Measurements from ENCODE around the gene SFT2D1.

The SFT2D1 gene

DNA sequence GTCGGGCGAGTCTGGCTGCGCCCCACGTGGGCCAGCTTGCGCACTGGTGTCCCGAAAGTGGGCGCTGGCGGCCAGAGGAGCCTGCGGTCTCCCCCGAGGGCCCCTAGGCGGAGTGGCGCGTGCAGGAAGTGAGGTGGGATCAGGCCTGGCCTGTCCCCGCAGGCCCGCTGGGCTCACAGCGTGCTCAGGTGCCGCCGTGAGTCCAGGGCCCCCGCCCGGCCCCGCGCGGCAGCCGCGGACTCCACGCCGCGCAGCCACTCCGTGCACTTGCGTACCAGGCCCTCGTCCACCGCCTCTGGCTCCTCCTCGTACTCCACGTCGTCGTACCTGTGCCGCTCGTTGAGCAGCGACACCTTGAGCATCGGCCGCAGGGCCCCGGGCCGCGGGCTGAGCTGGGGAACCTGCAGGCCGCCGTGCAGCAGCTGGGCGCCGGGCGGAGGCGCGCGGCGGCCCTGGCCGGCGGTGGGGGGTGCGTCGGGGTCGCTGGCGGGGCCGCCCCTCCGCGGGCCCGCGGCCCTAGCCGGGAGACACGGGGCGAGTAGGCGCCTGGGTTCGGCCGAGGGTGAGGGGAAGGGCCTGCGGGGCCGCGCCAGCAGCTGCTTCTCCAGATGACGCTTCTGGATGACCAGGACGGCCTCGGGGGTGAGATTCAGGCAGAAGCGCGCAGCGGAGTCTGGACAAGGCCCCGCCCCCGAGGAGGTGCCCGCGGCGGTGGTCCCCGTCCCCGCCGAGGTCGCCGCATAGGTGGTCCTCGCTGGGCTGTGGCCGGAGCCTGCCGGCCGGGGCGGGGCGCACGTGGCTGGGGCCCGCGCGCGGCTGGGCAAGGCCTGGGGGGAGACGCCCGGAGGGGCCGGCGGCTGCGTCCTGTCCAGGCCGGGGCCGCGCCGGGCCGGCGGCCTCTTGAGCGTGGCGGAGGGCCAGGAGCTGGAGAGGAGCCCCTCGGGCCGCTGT, 35.0 kb downstream of the SFT2D1 start:
- DNase-seq (ENCODE audit: low read depth, low spot score) = no peak
- WGBS (ENCODE audit: insufficient coverage, insufficient read length) = no CpG with 5 or more reads among the region's 115 CpGs
- no peak overlapping the region for H3K27ac ChIP-seq (ENCODE audit: low read length)
- no peaks in the 10 kb centered on the region for H3K9me3 ChIP-seq (ENCODE audit: control insufficient read depth, insufficient read depth, low read length)
- H3K27me3 ChIP-seq (ENCODE audit: control insufficient read depth, insufficient read depth, low read length) = peaks cover 20% of the 10 kb centered on the region
- H3K4me3 ChIP-seq (ENCODE audit: low read length) = peak overlapping the region; percentile 29; the same call in 1 of the 2 replicates
- H3K4me1 ChIP-seq (ENCODE audit: control insufficient read depth, insufficient read depth, low read length) = no peaks in the 10 kb centered on the region; the same call in 1 of the 2 replicates
- H3K36me3 ChIP-seq (ENCODE audit: control insufficient read depth, insufficient read depth, low read length) = no peaks in the 10 kb centered on the region

DNA sequence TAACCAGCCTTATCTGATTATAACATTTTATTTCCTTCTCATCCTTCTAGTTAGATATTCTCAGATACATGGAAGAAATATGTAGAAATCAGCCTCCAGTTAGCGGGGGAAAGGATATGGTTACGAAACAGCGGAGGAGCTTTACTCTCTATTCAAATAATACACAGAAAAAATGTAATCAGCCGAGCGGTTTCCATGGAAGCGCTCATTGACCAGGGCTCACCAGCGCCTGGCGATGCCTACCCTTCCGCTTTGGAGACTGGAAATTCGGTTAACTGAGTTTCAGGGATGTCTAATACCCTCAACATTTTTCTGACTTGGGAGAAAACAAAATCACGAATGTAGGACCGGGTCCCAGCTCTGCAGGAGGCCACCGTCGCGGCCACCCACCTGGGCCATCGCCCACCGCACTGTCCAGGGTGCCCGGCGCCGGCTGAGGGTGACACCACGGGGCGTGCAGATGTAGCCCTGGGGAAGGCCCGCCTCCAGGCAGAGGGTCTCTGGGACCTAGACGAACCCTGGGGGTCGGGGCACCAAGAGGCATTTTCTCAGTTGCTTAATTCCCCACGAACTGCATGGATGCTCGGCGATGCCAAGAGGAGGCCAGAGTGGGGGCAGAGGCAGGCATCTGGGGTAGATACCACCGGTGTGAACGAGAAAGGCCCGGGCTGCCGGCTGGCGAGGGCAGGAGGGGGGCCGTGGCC, 35.8 kb downstream of the SFT2D1 start:
- no peak for DNase-seq (ENCODE audit: low read depth, low spot score)
- no CpG with 5 or more reads among the region's 34 CpGs for WGBS (ENCODE audit: insufficient coverage, insufficient read length)
- Histone ChIP-seq H3K4me3 (ENCODE audit: low read length) (no peak overlapping the region; the same call in 1 of the 2 replicates), H3K4me1 (ENCODE audit: control insufficient read depth, insufficient read depth, low read length) (no peaks in the 10 kb centered on the region; the same call in 1 of the 2 replicates), H3K27ac (ENCODE audit: low read length) (no peak overlapping the region), H3K36me3 (ENCODE audit: control insufficient read depth, insufficient read depth, low read length) (no peaks in the 10 kb centered on the region), H3K27me3 (ENCODE audit: control insufficient read depth, insufficient read depth, low read length) (peaks cover 20% of the 10 kb centered on the region), H3K9me3 (ENCODE audit: control insufficient read depth, insufficient read depth, low read length) (no peaks in the 10 kb centered on the region)

DNA sequence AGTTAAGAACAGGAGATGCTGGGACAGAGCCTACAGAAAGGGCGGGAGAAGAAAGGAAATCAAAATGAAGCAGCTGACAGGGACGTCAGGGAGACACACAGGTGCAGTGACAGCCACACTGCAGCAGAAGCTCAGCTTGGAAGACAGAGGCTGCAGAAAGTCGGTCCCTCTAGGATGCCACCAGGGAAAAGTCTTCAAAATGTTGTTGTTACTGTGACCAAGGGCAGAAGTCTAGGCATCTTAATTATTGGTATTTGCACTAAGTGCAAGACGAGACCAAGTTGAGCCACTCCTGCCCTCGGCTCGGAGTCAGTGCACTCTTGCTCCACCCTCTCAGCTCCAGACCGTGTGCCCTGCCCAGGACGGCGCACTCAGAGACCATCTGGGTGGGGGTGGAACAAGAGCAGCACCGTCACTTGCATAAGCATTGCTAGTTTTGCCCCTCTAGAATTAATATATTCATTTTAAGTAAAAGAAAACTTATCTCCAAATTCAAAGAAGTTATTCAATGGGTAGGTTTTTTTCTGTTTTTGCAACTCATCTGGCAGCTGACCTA, 36.7 kb downstream of the SFT2D1 start:
- DNase-seq (ENCODE audit: low read depth, low spot score) = no peak
- H3K27ac ChIP-seq (ENCODE audit: low read length) = no peak overlapping the region
- H3K27me3 ChIP-seq (ENCODE audit: control insufficient read depth, insufficient read depth, low read length) = peaks cover 20% of the 10 kb centered on the region
- no CpG with 5 or more reads among the region's 10 CpGs for WGBS (ENCODE audit: insufficient coverage, insufficient read length)
- no peaks in the 10 kb centered on the region; the same call in 1 of the 2 replicates for H3K4me1 ChIP-seq (ENCODE audit: control insufficient read depth, insufficient read depth, low read length)
- H3K4me3 ChIP-seq (ENCODE audit: low read length) = no peak overlapping the region
- H3K36me3 ChIP-seq (ENCODE audit: control insufficient read depth, insufficient read depth, low read length) = no peaks in the 10 kb centered on the region
- no peaks in the 10 kb centered on the region for H3K9me3 ChIP-seq (ENCODE audit: control insufficient read depth, insufficient read depth, low read length)

DNA sequence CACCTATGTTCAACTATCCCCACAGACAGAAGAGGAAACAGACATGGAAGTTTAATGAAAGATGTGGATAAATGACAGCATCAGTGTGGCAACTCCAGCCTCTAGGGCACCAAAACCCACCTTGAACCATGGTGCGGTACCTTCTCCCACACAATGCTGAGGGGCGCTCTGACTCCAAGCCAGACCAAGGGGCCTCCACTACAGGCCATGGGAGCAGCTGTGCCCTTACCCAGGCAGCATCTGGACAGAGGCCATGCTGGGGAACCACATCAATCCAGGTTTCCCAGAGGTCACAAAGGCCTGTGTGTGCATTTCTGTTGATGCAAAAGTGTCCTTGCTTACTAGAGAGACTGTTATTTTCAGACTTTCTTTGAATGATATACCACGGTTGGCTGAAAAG, 38.2 kb downstream of the SFT2D1 start:
- DNase-seq (ENCODE audit: low read depth, low spot score) = no peak
- Histone ChIP-seq H3K27me3 (ENCODE audit: control insufficient read depth, insufficient read depth, low read length) (peaks cover 14% of the 10 kb centered on the region), H3K4me3 (ENCODE audit: low read length) (no peak overlapping the region), H3K36me3 (ENCODE audit: control insufficient read depth, insufficient read depth, low read length) (no peaks in the 10 kb centered on the region), H3K4me1 (ENCODE audit: control insufficient read depth, insufficient read depth, low read length) (no peaks in the 10 kb centered on the region; the same call in 1 of the 2 replicates), H3K9me3 (ENCODE audit: control insufficient read depth, insufficient read depth, low read length) (no peaks in the 10 kb centered on the region), H3K27ac (ENCODE audit: low read length) (no peak overlapping the region)
- WGBS (ENCODE audit: insufficient coverage, insufficient read length) = no CpG with 5 or more reads among the region's 3 CpGs

DNA sequence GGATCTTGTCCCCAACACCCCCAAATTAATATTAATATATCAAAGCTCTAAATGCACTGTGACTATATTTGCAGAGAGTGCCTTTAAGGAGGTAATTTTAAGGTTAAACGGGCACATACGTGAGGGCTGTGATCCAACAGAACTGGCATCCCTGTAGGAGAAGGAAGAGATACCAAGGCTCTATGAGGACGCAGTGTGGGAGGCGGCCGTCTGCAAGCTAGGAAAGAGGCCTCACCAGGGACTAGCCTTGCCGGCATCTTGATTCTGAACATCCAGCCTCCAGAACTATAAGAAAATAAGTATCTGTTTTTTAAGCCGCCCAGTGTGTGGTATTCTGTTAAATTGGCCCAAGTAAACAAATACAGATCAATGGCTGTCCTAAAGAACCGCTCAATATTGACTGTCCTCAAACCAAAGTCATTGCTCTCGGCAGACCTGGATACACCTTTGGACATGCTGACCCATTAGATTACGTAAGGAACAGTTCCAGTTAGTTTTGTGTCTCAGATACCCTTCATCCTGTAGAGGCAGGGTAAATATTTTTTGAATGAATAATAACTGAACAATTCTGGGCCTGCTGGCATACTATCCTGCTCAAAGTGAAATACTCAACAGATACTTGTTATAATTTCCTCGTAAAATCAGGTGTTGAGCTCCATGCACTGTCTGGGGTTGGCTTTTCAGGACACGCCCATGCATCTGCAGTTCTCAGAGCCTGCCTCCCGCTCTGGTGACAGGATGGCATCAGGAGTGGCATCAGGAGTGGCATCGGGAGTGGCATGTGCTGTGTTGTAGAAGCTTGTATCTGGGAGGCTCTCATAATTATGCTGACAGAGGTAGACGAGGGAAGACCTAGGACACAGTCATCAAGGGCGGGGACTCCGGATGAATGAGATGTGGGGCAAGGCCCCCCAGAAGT, 40.5 kb downstream of the SFT2D1 start:
- Histone ChIP-seq H3K36me3 (ENCODE audit: control insufficient read depth, insufficient read depth, low read length) (no peaks in the 10 kb centered on the region), H3K9me3 (ENCODE audit: control insufficient read depth, insufficient read depth, low read length) (no peaks in the 10 kb centered on the region; the same call in 1 of the 2 replicates), H3K27me3 (ENCODE audit: control insufficient read depth, insufficient read depth, low read length) (peaks cover 6% of the 10 kb centered on the region; the same call in 1 of the 2 replicates), H3K4me1 (ENCODE audit: control insufficient read depth, insufficient read depth, low read length) (no peaks in the 10 kb centered on the region), H3K27ac (ENCODE audit: low read length) (no peak overlapping the region), H3K4me3 (ENCODE audit: low read length) (no peak overlapping the region)
- no peak for DNase-seq (ENCODE audit: low read depth, low spot score)
- WGBS (ENCODE audit: insufficient coverage, insufficient read length) = no CpG with 5 or more reads among the region's 17 CpGs

DNA sequence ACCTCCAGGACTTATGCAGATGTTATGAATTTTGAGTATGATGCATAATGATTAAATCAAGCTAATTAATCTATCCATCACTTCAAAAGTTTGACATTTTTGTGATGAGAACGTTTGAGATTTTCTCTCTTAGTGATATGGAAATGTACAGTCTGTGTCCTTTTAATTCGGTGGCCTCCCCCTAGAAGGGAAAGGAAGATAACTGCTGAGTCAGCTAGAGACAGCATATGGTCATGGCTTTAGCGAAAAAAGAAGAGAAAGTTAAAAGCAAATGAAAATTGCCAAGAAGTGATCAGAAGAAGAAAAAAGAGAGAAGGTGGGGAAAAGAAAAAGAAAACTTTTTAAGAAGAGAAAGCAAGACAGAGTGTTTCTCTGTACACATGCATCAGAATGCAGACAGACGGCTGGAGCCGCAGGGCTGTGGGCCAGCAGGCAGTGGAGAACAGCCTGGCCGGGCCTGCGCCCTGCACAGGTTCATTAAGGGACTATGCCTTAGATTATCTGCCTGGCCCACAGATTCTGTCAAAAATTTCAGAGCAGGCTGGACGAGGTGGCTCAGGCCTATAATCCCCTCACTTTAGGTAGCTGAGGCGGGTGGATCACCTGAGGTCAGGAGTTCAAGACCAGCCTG, 41.9 kb downstream of the SFT2D1 start:
- Histone ChIP-seq H3K4me3 (ENCODE audit: low read length) (no peak overlapping the region), H3K4me1 (ENCODE audit: control insufficient read depth, insufficient read depth, low read length) (no peaks in the 10 kb centered on the region), H3K27ac (ENCODE audit: low read length) (no peak overlapping the region), H3K27me3 (ENCODE audit: control insufficient read depth, insufficient read depth, low read length) (no peaks in the 10 kb centered on the region), H3K9me3 (ENCODE audit: control insufficient read depth, insufficient read depth, low read length) (no peaks in the 10 kb centered on the region; the same call in 1 of the 2 replicates), H3K36me3 (ENCODE audit: control insufficient read depth, insufficient read depth, low read length) (no peaks in the 10 kb centered on the region)
- no peak for DNase-seq (ENCODE audit: low read depth, low spot score)
- no CpG with 5 or more reads among the region's 9 CpGs for WGBS (ENCODE audit: insufficient coverage, insufficient read length)

DNA sequence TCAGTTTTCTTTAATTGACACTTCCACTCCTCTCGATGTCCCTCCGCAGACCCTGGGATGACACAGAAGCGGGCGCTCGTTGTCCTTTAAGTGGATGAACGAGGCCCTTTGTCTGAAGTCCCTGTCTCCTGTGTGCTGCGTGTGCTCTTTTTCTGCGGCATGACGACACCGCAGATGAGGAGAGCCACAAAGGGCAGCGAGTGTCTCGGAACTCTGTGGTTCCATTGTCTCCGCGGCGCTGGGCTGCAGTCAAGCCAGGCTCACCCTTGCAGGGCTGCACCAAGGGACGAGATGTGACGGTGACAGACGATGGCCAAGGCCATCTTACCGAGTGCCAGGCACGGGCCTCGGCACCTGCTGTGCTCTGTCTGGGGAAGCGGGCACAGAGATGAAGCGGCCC, 44.7 kb downstream of the SFT2D1 start:
- no peak overlapping the region for H3K27ac ChIP-seq (ENCODE audit: low read length)
- DNase-seq (ENCODE audit: low read depth, low spot score) = no peak
- no CpG with 5 or more reads among the region's 23 CpGs for WGBS (ENCODE audit: insufficient coverage, insufficient read length)
- no peaks in the 10 kb centered on the region for H3K4me1 ChIP-seq (ENCODE audit: control insufficient read depth, insufficient read depth, low read length)
- no peak overlapping the region for H3K4me3 ChIP-seq (ENCODE audit: low read length)
- no peaks in the 10 kb centered on the region; the same call in 1 of the 2 replicates for H3K9me3 ChIP-seq (ENCODE audit: control insufficient read depth, insufficient read depth, low read length)
- H3K36me3 ChIP-seq (ENCODE audit: control insufficient read depth, insufficient read depth, low read length) = no peaks in the 10 kb centered on the region
- H3K27me3 ChIP-seq (ENCODE audit: control insufficient read depth, insufficient read depth, low read length) = no peaks in the 10 kb centered on the region

DNA sequence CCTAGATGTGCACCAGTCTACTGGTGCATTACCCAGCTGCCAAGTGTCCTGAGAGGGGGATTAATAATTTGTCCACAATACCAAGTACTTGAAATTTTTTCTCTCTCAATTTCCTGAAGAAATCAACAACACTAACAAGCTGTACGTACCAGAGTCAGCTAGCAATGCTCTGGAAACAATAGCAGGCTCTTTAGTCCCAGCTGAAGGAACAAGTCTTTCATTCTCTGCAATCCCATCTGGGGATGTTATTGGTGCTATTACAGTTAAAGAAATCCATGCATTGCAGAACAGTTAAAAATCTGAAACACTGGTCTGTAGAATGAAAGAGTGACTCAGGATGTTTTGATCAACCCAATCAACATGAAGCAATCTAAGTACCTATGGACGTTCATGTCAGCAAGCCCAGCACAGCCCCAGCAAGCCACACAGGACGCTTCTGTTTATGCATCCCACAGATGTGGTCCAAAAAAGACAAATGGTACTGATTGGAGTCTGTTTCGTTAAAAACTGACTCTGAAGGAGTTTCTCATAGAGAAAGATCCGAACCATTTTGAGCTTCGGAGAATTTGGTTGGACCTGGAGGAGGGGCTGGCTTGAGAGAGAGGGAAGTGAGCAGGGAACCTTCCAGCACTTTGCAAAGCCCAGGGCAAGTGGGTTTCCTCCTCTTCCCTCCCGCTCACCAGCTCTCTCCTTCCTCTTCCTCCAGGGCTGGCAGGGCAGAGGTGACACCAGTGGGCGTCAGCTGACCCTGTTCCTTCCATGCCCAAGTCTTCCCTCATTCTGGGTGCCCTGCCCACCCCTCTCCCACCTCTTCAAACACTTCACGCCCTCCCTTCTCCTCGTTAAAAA, 46.1 kb downstream of the SFT2D1 start:
- Histone ChIP-seq H3K4me1 (ENCODE audit: control insufficient read depth, insufficient read depth, low read length) (no peaks in the 10 kb centered on the region), H3K36me3 (ENCODE audit: control insufficient read depth, insufficient read depth, low read length) (no peaks in the 10 kb centered on the region), H3K9me3 (ENCODE audit: control insufficient read depth, insufficient read depth, low read length) (no peaks in the 10 kb centered on the region; the same call in 1 of the 2 replicates), H3K4me3 (ENCODE audit: low read length) (no peak overlapping the region), H3K27ac (ENCODE audit: low read length) (no peak overlapping the region), H3K27me3 (ENCODE audit: control insufficient read depth, insufficient read depth, low read length) (no peaks in the 10 kb centered on the region)
- no peak for DNase-seq (ENCODE audit: low read depth, low spot score)
- no CpG with 5 or more reads among the region's 10 CpGs for WGBS (ENCODE audit: insufficient coverage, insufficient read length)

All from iPS DF 6.9 (cell line).